RPMI7951 (cell line): Measurements from ENCODE around the gene CACNB4. TPM values are rescaled to one million over a fixed set of nuclear protein-coding genes. Genes with fewer than 3 reads are reported as not detected.
"Not testable (repeated sequence)": the region's sequence is repeated elsewhere in the genome, so short reads cannot be mapped to it uniquely, and the experiment has no call there.

ENCODE experiments used
- DNase-seq: peaks from one replicate; pipeline ENCODE4 v3.0.0-alpha.2; 2012; ENCODE audit warnings: low read depth
- total RNA-seq: library from RNA; depleted of rRNA; stranded (reverse); fragments of >200 nt; shearing (Covaris generic); gene quantifications from 2 replicates; pipeline ENCODE4 v1.2.3, GENCODE V29; 2014

Gene CACNB4
- total RNA-seq, 1 experiment from 2014 or later = 0.12 TPM

- no peak for DNase-seq
Observed at GRCh38 chr2:152051436-152051835, 47.4 kb downstream of the CACNB4 start.

- no peak for DNase-seq
Observed at GRCh38 chr2:152050915-152051314, 47.9 kb downstream of the CACNB4 start.

- DNase-seq = no peak
Observed at GRCh38 chr2:152050341-152050740, 48.5 kb downstream of the CACNB4 start.

GRCh38 chr2:152049541-152049940 is 49.3 kb downstream of the CACNB4 start:
- DNase-seq = no peak

GRCh38 chr2:152047824-152048471 is 50.9 kb downstream of the CACNB4 start:
- DNase-seq = no peak

- DNase-seq = no peak
Observed at GRCh38 chr2:152046940-152047339, 51.9 kb downstream of the CACNB4 start.

GRCh38 chr2:152042636-152043615 is 55.9 kb downstream of the CACNB4 start:
- no peak for DNase-seq

GRCh38 chr2:152038441-152038958 is 60.3 kb downstream of the CACNB4 start:
- DNase-seq = no peak

GRCh38 chr2:152037743-152038435 is 61.0 kb downstream of the CACNB4 start:
- no peak for DNase-seq

- peak; percentile 67 for DNase-seq
Observed at GRCh38 chr2:152036611-152037469, 62.0 kb downstream of the CACNB4 start.

- no peak for DNase-seq
Observed at GRCh38 chr2:152034257-152034801, 64.5 kb downstream of the CACNB4 start.

GRCh38 chr2:152033011-152033925 is 65.6 kb downstream of the CACNB4 start:
- no peak for DNase-seq

- DNase-seq = no peak
Observed at GRCh38 chr2:152031747-152032306, 67.0 kb downstream of the CACNB4 start.

GRCh38 chr2:152030596-152031328 is 68.1 kb downstream of the CACNB4 start:
- not testable (repeated sequence) for DNase-seq

- peak; percentile 25 for DNase-seq
Observed at GRCh38 chr2:152028182-152028862, 70.5 kb downstream of the CACNB4 start.

- peak; percentile 66 for DNase-seq
Observed at GRCh38 chr2:152025678-152026287, 73.1 kb downstream of the CACNB4 start.

GRCh38 chr2:152024477-152024876 is 74.4 kb downstream of the CACNB4 start:
- no peak for DNase-seq

GRCh38 chr2:152022090-152022489 is 76.8 kb downstream of the CACNB4 start:
- no peak for DNase-seq
